Right lobe of liver (tissue), 6 donors: ENCODE results near the gene TSR3. TPM values are rescaled to one million over a fixed set of nuclear protein-coding genes. Genes with fewer than 3 reads are reported as not detected.

ENCODE experiments used
- ATAC-seq, 4 donors: fragments of 200-7000 bp; cut with Tn5 transposase; one replicate each; pipeline ENCODE4 v1.9.1; 2020; ENCODE audit warnings: mild to moderate bottlenecking in 4 of 4, moderate library complexity in 4 of 4
- DNase-seq, 3 donors: peaks; one replicate each; pipeline ENCODE4 v3.0.0-alpha.2; 2020
- H3K27ac ChIP-seq, 3 donors: fragments of 200-600 bp; one replicate each; pipeline ENCODE4 v1.8.0; 2022
- H3K27me3 ChIP-seq, 2 donors: fragments of 200-600 bp; one replicate each; pipeline ENCODE4 v1.8.0; 2022
- H3K36me3 ChIP-seq, 4 donors: fragments of 200-600 bp; sonication (generic) in 1 of 4; one replicate each; pipeline versions ENCODE4 v1.5.1 to v1.8.0; 2017 to 2022; ENCODE audit warnings: control low read depth in 1 of 4
- H3K4me1 ChIP-seq, 4 donors: fragments of 200-600 bp; sonication (generic) in 1 of 4; one replicate each; pipeline versions ENCODE4 v1.5.1 to v1.8.0; 2017 to 2022; ENCODE audit warnings: control low read depth in 1 of 4
- H3K4me3 ChIP-seq, 3 donors: fragments of 200-600 bp; one replicate each; pipeline ENCODE4 v1.8.0; 2022
- H3K9me3 ChIP-seq, 4 donors: fragments of 200-600 bp; sonication (generic) in 1 of 4; one replicate each; pipeline versions ENCODE4 v1.5.1 to v1.8.0; 2017 to 2022; ENCODE audit warnings: control low read depth in 1 of 4
- POLR2A ChIP-seq: fragments of 450-650 bp; IDR thresholded peaks from one replicate; pipeline ENCODE4 v1.6.1; 2017; ENCODE audit warnings: antibody characterized with exemption, mild to moderate bottlenecking
- WGBS: methylation state at CpG from one replicate; pipeline ENCODE4 v1.1.6; 2018; ENCODE audit warnings: low coverage, low lambda C conversion rate; ENCODE audit not compliant: insufficient coverage; ENCODE audit errors: missing lambda C conversion rate; 5-methylcytosine and 5-hydroxymethylcytosine counted together
- intact Hi-C, 2 donors: fragments of 100-400 bp; cut with DNase I; formaldehyde crosslinking; loops; one replicate each; pipeline versions ENCODE4 v1.11.2 to v1.14.1; 2022
- total RNA-seq, 6 experiments: library from RNA; depleted of rRNA in 2 of 6; stranded (reverse); fragments of >200 nt in 2 of 6; fragmentation: NEBNext Ultra II Directional in 3 of 6; extraction: Animal tissue kit (Norgen Biotek cat#: 25700) in 3 of 6; gene quantifications; one replicate each; pipeline versions ENCODE4 v1.1.0 to v1.2.4, GENCODE V29; 2016 to 2023
- TF ChIP-seq, protein P1 (sequence below), 4 donors: fragments of 200-600 bp in 3 of 4; fragments of 450-650 bp in 1 of 4; IDR thresholded peaks; one replicate each; pipeline versions ENCODE4 v1.5.1 to v1.8.0; 2016 to 2022; ENCODE audit warnings: antibody characterized with exemption in 4 of 4, mild to moderate bottlenecking in 2 of 4
- donor health status: DM: no; HTN: yes; CAD: no.
- donor health status: DM: no; HTN: no; CAD: no.
- donor health status: DM: no; HTN: no; CAD: no.
- donor health status: DM: no; HTN: yes; CAD: no.
- donor health status: DM: no; HTN: yes; CAD: no.

The TSR3 gene
- total RNA-seq, 6 experiments from 2014 or later: 20.7 to 66.5 (median 24.5) TPM

DNA sequence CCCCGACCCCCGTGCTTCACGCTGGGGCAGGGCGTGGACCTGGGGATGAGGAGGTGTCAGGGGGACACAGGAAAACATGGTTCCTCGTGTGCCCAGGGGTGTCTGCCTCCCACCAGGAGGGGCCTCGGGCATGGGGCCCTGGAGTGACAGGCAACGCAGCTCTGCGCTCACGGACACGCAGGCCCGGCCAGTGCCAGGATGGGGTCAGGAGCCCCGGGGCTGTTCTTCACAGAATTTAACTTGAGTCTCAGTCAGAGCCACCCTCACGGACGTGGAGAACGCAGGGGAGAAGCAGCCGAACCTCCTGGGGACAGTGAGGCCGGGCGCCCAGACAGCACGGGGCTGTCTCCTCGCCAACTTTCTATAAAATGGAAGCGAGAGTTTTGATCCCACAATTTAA is 46.1 kb upstream of the TSR3 start:
- TF ChIP-seq POLR2A: no peak
- TF ChIP-seq, protein P1, sequence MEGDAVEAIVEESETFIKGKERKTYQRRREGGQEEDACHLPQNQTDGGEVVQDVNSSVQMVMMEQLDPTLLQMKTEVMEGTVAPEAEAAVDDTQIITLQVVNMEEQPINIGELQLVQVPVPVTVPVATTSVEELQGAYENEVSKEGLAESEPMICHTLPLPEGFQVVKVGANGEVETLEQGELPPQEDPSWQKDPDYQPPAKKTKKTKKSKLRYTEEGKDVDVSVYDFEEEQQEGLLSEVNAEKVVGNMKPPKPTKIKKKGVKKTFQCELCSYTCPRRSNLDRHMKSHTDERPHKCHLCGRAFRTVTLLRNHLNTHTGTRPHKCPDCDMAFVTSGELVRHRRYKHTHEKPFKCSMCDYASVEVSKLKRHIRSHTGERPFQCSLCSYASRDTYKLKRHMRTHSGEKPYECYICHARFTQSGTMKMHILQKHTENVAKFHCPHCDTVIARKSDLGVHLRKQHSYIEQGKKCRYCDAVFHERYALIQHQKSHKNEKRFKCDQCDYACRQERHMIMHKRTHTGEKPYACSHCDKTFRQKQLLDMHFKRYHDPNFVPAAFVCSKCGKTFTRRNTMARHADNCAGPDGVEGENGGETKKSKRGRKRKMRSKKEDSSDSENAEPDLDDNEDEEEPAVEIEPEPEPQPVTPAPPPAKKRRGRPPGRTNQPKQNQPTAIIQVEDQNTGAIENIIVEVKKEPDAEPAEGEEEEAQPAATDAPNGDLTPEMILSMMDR (IDR thresholded peaks at IDR 0.05): no peak
- WGBS: 60% methylated on average over 1 of the region's 21 CpGs
- Histone ChIP-seq H3K27ac (no peak overlapping the region), H3K9me3 (no peaks in the 10 kb centered on the region), H3K27me3 (no peaks in the 10 kb centered on the region), H3K36me3 (peaks cover 0 to 37% (median 7%) of the 10 kb centered on the region in 4 donors), H3K4me1 (no peaks in the 10 kb centered on the region), H3K4me3 (no peak overlapping the region)
- intact Hi-C loops: no loop called here
- ATAC-seq (no peak), DNase-seq (no peak)

DNA sequence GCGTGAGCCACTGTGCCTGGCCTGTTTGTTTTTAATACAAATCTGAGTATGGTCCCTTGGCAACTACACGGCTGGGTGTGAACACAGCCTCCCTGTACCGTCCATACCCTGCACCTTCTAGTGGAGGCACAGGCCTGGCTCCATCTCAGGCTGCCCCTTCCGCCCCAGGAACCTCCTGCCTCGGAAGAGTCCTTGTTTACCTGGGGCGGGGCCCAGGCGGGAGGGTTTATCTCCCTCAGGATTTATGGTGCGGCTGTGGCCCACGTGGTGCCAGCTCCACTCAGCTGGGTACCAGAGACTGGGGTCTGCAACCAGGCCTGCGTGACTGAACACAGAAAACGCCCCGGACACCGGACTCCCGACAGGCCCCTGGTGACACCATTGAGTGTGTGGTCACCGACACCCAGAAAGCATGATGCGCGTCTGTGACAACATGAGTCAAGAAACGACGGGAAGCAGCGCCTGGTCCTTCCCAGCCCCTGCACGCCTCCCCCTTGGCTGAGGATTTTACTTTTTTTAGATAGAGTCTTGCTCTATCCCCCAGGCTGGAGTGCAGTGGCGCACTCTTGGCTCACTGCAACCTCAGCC is 43.9 kb upstream of the TSR3 start:
- intact Hi-C loops: no loop called here
- no peaks in the 10 kb centered on the region for H3K9me3 ChIP-seq
- H3K4me1 ChIP-seq: no peaks in the 10 kb centered on the region
- no peaks in the 10 kb centered on the region for H3K27me3 ChIP-seq
- no peak overlapping the region for H3K4me3 ChIP-seq
- peaks cover 0 to 23% (median 7%) of the 10 kb centered on the region in 4 donors for H3K36me3 ChIP-seq
- no peak for DNase-seq
- WGBS: 95% methylated on average over 6 of the region's 22 CpGs
- H3K27ac ChIP-seq: no peak overlapping the region
- ATAC-seq: no peak
- TF ChIP-seq, protein P1 (IDR thresholded peaks at IDR 0.05): no peak
- TF ChIP-seq POLR2A: no peak

DNA sequence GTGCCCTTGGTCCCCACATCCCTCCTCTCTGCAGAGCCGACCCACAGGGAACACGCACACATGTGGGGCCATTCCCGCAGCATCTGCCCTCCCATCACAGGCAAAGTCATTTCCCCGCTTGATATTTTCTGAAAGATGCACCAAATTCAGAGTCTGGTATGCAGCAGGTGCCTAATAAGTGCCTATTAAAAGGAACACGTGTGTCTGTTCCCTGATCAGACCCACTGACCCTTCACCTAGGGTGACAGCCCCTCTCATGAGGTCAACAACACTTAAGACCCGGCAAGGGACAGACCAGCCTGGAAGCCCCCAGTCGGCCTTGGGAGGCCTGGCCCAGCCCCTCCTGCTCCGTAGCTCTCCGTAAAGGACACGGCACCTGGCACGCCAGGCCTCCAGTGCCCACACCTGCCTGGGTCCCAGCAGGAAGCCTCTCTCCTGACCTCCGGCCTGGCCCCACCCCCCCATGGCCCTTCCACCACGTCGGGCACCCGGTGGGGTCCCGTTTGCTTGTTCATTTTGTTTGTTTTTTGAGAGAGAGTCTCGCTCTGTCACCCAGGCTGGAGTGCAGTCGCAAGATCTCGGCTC is 42.8 kb upstream of the TSR3 start:
- no peaks in the 10 kb centered on the region for H3K4me1 ChIP-seq
- 90% methylated on average over 7 of the region's 19 CpGs for WGBS
- no peaks in the 10 kb centered on the region for H3K9me3 ChIP-seq
- ATAC-seq (no peak), DNase-seq (no peak)
- intact Hi-C loops: no loop called here
- TF ChIP-seq, protein P1 (IDR thresholded peaks at IDR 0.05): no peak
- TF ChIP-seq POLR2A: no peak
- no peak overlapping the region for H3K27ac ChIP-seq
- H3K27me3 ChIP-seq: no peaks in the 10 kb centered on the region
- peaks cover 0 to 30% (median 8%) of the 10 kb centered on the region in 4 donors for H3K36me3 ChIP-seq
- H3K4me3 ChIP-seq: no peak overlapping the region

DNA sequence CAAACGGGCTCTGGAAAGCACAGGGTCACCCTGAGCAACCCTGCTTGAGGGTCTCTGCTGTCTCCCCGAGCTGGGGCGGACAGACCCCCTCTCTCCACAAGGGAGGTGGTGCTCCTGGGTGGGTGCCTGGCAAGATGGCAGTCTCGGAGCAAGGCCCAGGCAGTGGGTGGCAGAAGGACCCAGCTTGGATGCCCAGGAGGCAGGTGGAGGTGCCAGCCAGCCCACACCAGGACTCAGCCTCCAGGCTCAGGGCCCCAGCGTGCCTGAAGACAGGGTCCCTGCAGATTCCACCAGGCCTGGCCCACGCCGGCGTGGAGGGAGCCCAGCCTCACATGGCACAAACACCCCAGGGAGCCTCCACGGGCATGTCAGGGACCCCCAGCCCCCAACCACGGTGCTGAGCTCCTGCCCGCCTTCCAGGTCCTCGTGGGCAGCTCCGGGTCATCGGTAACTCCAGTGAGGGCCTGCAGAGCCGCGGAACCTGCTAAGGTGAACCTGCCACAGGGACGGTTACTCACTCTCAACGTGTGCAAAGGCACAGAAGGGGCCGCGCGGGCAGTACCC is 42.0 kb upstream of the TSR3 start:
- DNase-seq: no peak
- TF ChIP-seq, protein P1 (IDR thresholded peaks at IDR 0.05): no peak
- no peak for TF ChIP-seq POLR2A
- no peaks in the 10 kb centered on the region for H3K9me3 ChIP-seq

More for the DNA sequence above, 42.0 kb upstream of the TSR3 start:
- no peak overlapping the region for H3K4me3 ChIP-seq
- H3K36me3 ChIP-seq: peaks cover 0 to 28% (median 6%) of the 10 kb centered on the region in 4 donors
- intact Hi-C loops: no loop called here
- 94% methylated on average over 8 of the region's 21 CpGs for whole genome bisulfite sequencing
- H3K27ac ChIP-seq: no peak overlapping the region
- ATAC-seq: no peak
- H3K4me1 ChIP-seq: no peaks in the 10 kb centered on the region
- H3K27me3 ChIP-seq: no peaks in the 10 kb centered on the region
